HFF-Myc (cell line): ENCODE measurements around the gene CAMTA1.

Experiments used
- DNase-seq: peaks from one replicate; pipeline ENCODE4 v3.0.0-alpha.2; 2011; ENCODE audit warnings: low read depth; ENCODE audit errors: extremely low read depth
- H3K4me3 ChIP-seq: replicated peaks from 2 replicates; pipeline ENCODE4 v1.5.1; 2011; ENCODE audit warnings: low read depth, mild to moderate bottlenecking, control low read depth, low read length
- CTCF ChIP-seq: IDR thresholded peaks from 2 replicates; pipeline ENCODE4 v1.5.1; 2012; ENCODE audit warnings: mild to moderate bottlenecking, low read depth, low read length, control low read depth; ENCODE audit errors: missing control alignments

The CAMTA1 gene

GRCh38 chr1:7729761-7730160 lies 944.5 kb downstream of the CAMTA1 start:
- no peak for TF ChIP-seq CTCF
- DNase-seq = no peak
- no peak overlapping the region for H3K4me3 ChIP-seq

- no peak for TF ChIP-seq CTCF
- DNase-seq = no peak
- H3K4me3 ChIP-seq = no peak overlapping the region
These were observed 947.1 kb downstream of the CAMTA1 start for GRCh38 chr1:7732331-7732730.

GRCh38 chr1:7733276-7733675 lies 948.0 kb downstream of the CAMTA1 start:
- no peak overlapping the region for H3K4me3 ChIP-seq
- TF ChIP-seq CTCF = no peak
- no peak for DNase-seq

GRCh38 chr1:7738044-7738443 lies 952.8 kb downstream of the CAMTA1 start:
- TF ChIP-seq CTCF = no peak
- H3K4me3 ChIP-seq = no peak overlapping the region
- DNase-seq = no peak

- DNase-seq = no peak
- no peak for TF ChIP-seq CTCF
- no peak overlapping the region for H3K4me3 ChIP-seq
These were observed 958.1 kb downstream of the CAMTA1 start for GRCh38 chr1:7743346-7743745.

- TF ChIP-seq CTCF = no peak
- H3K4me3 ChIP-seq = no peak overlapping the region
- no peak for DNase-seq
These were observed 959.6 kb downstream of the CAMTA1 start for GRCh38 chr1:7744882-7745281.

- DNase-seq = no peak
- no peak overlapping the region for H3K4me3 ChIP-seq
These were observed 960.5 kb downstream of the CAMTA1 start for GRCh38 chr1:7745783-7746182.

More at GRCh38 chr1:7745783-7746182, 960.5 kb downstream of the CAMTA1 start:
- no peak for TF ChIP-seq CTCF
